OCI-LY7 (cell line): ENCODE results near the gene CARD16. TPM values are rescaled to one million over a fixed set of nuclear protein-coding genes. Genes with fewer than 3 reads are reported as not detected.

Experiments used
- BruUV-seq: library from RNA; stranded (reverse); fragments of 400-500 nt; replicated peaks from 2 replicates; lab custom pipeline; 2021; lab: Mats Ljungman, UMichigan
- CTCF ChIA-PET: fragments of 300-600 bp; sonication (Branson Sonifier 250); formaldehyde crosslinking; loops from one replicate; lab custom pipeline; 2022; ENCODE audit warnings: antibody characterized with exemption; ENCODE audit not compliant: unreplicated experiment; lab: Charles Lee
- POLR2A ChIA-PET: fragments of 300-600 bp; sonication (Branson Sonifier 250); formaldehyde crosslinking; loops from one replicate; lab custom pipeline; 2022; ENCODE audit warnings: antibody characterized with exemption; lab: Charles Lee
- DNase-seq: peaks from one replicate; pipeline ENCODE4 v3.0.0-alpha.2; 2015; ENCODE audit warnings: low spot score
- H2AFZ ChIP-seq: fragments of 200-600 bp; sonication (generic), shearing (Covaris generic); 2 replicates; pipeline ENCODE4 v1.6.1; 2014; ENCODE audit warnings: mild to moderate bottlenecking, antibody characterized with exemption, low read length, moderate library complexity
- H3K27ac ChIP-seq: fragments of 200-600 bp; sonication (generic); 2 replicates; pipeline ENCODE4 v1.5.1; 2014; ENCODE audit warnings: mixed run types, low read depth, mild to moderate bottlenecking, moderate library complexity, low read length, inconsistent platforms; ENCODE audit not compliant: poor library complexity, severe bottlenecking
- H3K36me3 ChIP-seq: fragments of 200-600 bp; sonication (generic); 2 replicates; pipeline ENCODE4 v1.6.1; 2014; ENCODE audit warnings: mild to moderate bottlenecking, antibody characterized with exemption, low read length, moderate library complexity, mixed read lengths; ENCODE audit not compliant: insufficient read depth
- H3K4me1 ChIP-seq: fragments of 200-600 bp; sonication (generic); 2 replicates; pipeline ENCODE4 v1.5.1; 2014; ENCODE audit warnings: mild to moderate bottlenecking, low read length; ENCODE audit not compliant: insufficient read depth, poor library complexity, severe bottlenecking
- H3K4me2 ChIP-seq: fragments of 200-600 bp; sonication (generic); 2 replicates; pipeline ENCODE4 v1.6.1; 2014; ENCODE audit warnings: mild to moderate bottlenecking, low read length
- H3K4me3 ChIP-seq: fragments of 200-600 bp; sonication (generic); 2 replicates; pipeline ENCODE4 v1.5.1; 2014; ENCODE audit warnings: mild to moderate bottlenecking, low read depth, low read length; ENCODE audit not compliant: poor library complexity, severe bottlenecking
- H3K79me2 ChIP-seq: fragments of 200-600 bp; sonication (generic); 2 replicates; pipeline ENCODE4 v1.6.1; 2016; ENCODE audit warnings: low read depth, mild to moderate bottlenecking, low read length, moderate library complexity, mixed read lengths; ENCODE audit not compliant: insufficient read depth
- H3K9me2 ChIP-seq: fragments of 200-600 bp; sonication (generic); 2 replicates; pipeline ENCODE4 v1.6.1; 2016; ENCODE audit warnings: mild to moderate bottlenecking, low read length, mixed read lengths; ENCODE audit not compliant: insufficient read depth
- H3K9me3 ChIP-seq: fragments of 200-600 bp; sonication (generic); 2 replicates; pipeline ENCODE4 v1.6.1; 2014; ENCODE audit warnings: mild to moderate bottlenecking, mixed run types, low read length, mixed read lengths
- H4K20me1 ChIP-seq: fragments of 200-600 bp; sonication (generic); 2 replicates; pipeline ENCODE4 v1.6.1; 2014; ENCODE audit warnings: mild to moderate bottlenecking, antibody characterized with exemption, low read length, moderate library complexity, mixed read lengths; ENCODE audit not compliant: insufficient read depth
- EZH2phosphoT487 ChIP-seq: fragments of 200-600 bp; sonication (generic); IDR thresholded peaks from 2 replicates; pipeline ENCODE4 v1.6.1; 2018; ENCODE audit warnings: low read depth, borderline replicate concordance, mild to moderate bottlenecking, mixed run types, antibody characterized with exemption, low read length, moderate library complexity, mixed read lengths
- intact Hi-C: fragments of 100-400 bp; cut with micrococcal nuclease; formaldehyde crosslinking; loops from one replicate; pipeline ENCODE4 v1.10.0; 2022; ENCODE audit not compliant: unreplicated experiment
- total RNA-seq, 2 experiments: library from RNA; depleted of rRNA in 1 of 2; stranded (reverse); fragments of >200 nt in 1 of 2; shearing (Covaris generic) in 1 of 2; gene quantifications; 2 replicates each; pipeline ENCODE4 v1.2.3, GENCODE V29; 2014 to 2022
- TF ChIP-seq, protein P1 (sequence below): fragments of 200-600 bp; sonication (generic); conservative IDR thresholded peaks from 2 replicates; pipeline ENCODE4 v1.5.1; 2014; ENCODE audit warnings: mild to moderate bottlenecking, antibody characterized with exemption, low read length, moderate library complexity, mixed read lengths

CARD16 gene
- total RNA-seq, 2 experiments from 2014 or later, result 0.42 to 0.44 TPM

DNA sequence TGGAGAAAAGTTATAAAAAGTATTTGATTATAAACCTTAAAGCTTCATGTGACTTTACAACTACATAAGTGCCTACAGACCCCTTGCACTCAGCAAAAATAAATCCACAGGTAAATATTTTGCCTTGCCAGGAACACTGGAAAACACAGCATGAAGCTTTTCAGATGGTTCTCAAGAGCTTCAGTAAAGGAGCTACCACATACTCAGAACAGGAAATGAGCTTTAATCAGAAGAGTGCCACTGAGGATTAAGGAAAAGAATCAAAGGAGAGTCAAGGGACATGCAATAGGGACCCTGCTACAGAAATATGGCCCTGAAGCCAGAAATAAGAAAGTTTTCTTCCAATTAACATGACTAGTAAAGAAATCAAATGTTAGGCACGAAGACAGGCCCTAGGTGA, 11.4 kb downstream of the CARD16 start:
- H3K4me2 ChIP-seq, result no peak overlapping the region
- no peak overlapping the region for H2AFZ ChIP-seq
- ChIA-PET POLR2A (no interaction called here), CTCF (no interaction called here)
- no peak for DNase-seq
- no peaks in the 10 kb centered on the region for H3K9me2 ChIP-seq
- no TSS peak for BruUV-seq
- no peaks in the 10 kb centered on the region for H3K36me3 ChIP-seq
- no peak overlapping the region for H3K4me3 ChIP-seq
- intact Hi-C loops, result no loop called here
- no peaks in the 10 kb centered on the region for H4K20me1 ChIP-seq
- H3K9me3 ChIP-seq, result no peaks in the 10 kb centered on the region
- no peak for TF ChIP-seq EZH2phosphoT487
- TF ChIP-seq, protein P1, sequence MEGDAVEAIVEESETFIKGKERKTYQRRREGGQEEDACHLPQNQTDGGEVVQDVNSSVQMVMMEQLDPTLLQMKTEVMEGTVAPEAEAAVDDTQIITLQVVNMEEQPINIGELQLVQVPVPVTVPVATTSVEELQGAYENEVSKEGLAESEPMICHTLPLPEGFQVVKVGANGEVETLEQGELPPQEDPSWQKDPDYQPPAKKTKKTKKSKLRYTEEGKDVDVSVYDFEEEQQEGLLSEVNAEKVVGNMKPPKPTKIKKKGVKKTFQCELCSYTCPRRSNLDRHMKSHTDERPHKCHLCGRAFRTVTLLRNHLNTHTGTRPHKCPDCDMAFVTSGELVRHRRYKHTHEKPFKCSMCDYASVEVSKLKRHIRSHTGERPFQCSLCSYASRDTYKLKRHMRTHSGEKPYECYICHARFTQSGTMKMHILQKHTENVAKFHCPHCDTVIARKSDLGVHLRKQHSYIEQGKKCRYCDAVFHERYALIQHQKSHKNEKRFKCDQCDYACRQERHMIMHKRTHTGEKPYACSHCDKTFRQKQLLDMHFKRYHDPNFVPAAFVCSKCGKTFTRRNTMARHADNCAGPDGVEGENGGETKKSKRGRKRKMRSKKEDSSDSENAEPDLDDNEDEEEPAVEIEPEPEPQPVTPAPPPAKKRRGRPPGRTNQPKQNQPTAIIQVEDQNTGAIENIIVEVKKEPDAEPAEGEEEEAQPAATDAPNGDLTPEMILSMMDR, result no peak
- H3K27ac ChIP-seq, result no peak overlapping the region
- no peaks in the 10 kb centered on the region for H3K4me1 ChIP-seq
- no peaks in the 10 kb centered on the region for H3K79me2 ChIP-seq

DNA sequence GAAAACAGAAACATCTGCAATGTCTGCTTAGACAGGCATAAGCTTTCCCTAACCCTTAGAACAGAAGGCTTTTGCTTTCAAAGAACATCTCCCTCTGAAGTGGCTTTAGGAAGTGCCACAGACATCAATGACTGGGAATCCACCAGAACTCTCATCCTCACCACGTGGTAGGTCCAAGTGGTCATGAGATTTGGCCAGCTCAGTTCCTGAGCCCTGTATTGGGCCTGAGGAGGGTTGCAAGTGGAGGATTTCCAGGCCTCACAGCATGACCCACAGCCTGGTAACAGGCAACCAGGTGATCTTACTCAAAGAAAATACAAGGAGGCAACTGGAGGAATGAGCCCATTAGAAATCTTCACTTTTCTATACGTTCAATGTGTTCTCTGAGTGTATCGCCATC, 11.8 kb downstream of the CARD16 start:
- CTCF ChIA-PET, result no interaction called here
- Histone ChIP-seq H3K79me2 (no peaks in the 10 kb centered on the region), H3K36me3 (no peaks in the 10 kb centered on the region), H3K9me3 (no peaks in the 10 kb centered on the region), H3K4me3 (no peak overlapping the region), H3K4me1 (no peaks in the 10 kb centered on the region), H2AFZ (no peak overlapping the region), H3K9me2 (no peaks in the 10 kb centered on the region), H3K4me2 (no peak overlapping the region), H4K20me1 (no peaks in the 10 kb centered on the region), H3K27ac (no peak overlapping the region)
- intact Hi-C loops, result no loop called here
- no peak for DNase-seq
- TF ChIP-seq, protein P1, result no peak
- TF ChIP-seq EZH2phosphoT487, result no peak
- BruUV-seq, result no TSS peak
- POLR2A ChIA-PET, result no interaction called here

DNA sequence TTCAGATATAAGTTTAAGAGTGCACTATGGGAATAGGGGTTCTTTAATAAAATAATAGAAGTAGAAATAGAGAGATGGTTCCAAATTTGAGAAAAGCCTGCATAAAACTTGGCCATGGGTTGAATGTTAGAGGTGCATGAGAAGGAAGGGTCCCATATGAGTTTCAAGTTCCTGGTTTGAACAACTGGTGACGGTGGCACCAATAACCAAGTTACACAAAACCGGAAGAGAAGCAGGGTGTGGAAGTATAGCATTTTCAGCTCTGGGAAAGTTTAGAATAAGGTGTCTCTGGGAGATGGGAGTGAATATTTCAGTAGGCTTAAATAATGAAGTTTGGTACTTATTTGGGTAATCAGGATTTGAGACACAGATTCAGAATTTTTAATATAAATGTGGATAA, 12.6 kb downstream of the CARD16 start:
- Histone ChIP-seq H3K9me3 (no peaks in the 10 kb centered on the region), H3K4me2 (no peak overlapping the region), H3K79me2 (no peaks in the 10 kb centered on the region), H3K36me3 (no peaks in the 10 kb centered on the region), H3K27ac (no peak overlapping the region), H2AFZ (no peak overlapping the region), H3K4me3 (no peak overlapping the region), H3K9me2 (no peaks in the 10 kb centered on the region), H3K4me1 (no peaks in the 10 kb centered on the region), H4K20me1 (no peaks in the 10 kb centered on the region)
- no TSS peak for BruUV-seq
- no peak for DNase-seq
- no peak for TF ChIP-seq EZH2phosphoT487
- TF ChIP-seq, protein P1, result no peak
- ChIA-PET POLR2A (no interaction called here), CTCF (no interaction called here)
- intact Hi-C loops, result no loop called here
